Ishikawa (cell line): ENCODE data around the gene MALRD1.

Source experiments
- CEBPB ChIP-seq: IDR thresholded peaks from 2 replicates; pipeline ENCODE4 v1.6.1; 2012
- EGR1 ChIP-seq: IDR thresholded peaks from 2 replicates; pipeline ENCODE4 v1.6.1; 2012
- EP300 ChIP-seq: IDR thresholded peaks from 2 replicates; pipeline ENCODE4 v1.6.1; 2012; ENCODE audit warnings: borderline replicate concordance
- MAX ChIP-seq: IDR thresholded peaks from 2 replicates; pipeline ENCODE4 v1.6.1; 2012
- NFIC ChIP-seq: IDR thresholded peaks from 2 replicates; pipeline ENCODE4 v1.6.1; 2012
- TAF1 ChIP-seq: IDR thresholded peaks from 2 replicates; pipeline ENCODE4 v1.6.1; 2012; ENCODE audit warnings: low read depth, mild to moderate bottlenecking
- USF1 ChIP-seq: IDR thresholded peaks from 2 replicates; pipeline ENCODE4 v1.6.1; 2012
- YY1 ChIP-seq: IDR thresholded peaks from 2 replicates; pipeline ENCODE4 v1.6.1; 2012; ENCODE audit warnings: low read depth

- TF ChIP-seq TAF1 (no peak), YY1 (no peak), EP300 (no peak), CEBPB (no peak), USF1 (no peak), MAX (no peak), EGR1 (no peak), NFIC (no peak)
Measured at GRCh38 chr10:19595212-19595845, 546.7 kb downstream of the MALRD1 start.
